Measurements from ENCODE around the gene SYN1.
A peak's percentile ranks its signal among the peaks of the same experiment; 100 is the strongest.

SYN1 gene

GRCh38 chrX:47523297-47523696, 96.4 kb downstream of the SYN1 start:
- DNase-seq (ENCODE audit: low spot score) = peak; percentile 68

All from globus pallidus (tissue), 1 donor.